Iris pigment epithelial cell (primary cell): ENCODE measurements around the gene FOXP1.
"Not testable (repeated sequence)": the region's sequence is repeated elsewhere in the genome, so short reads cannot be mapped to it uniquely, and the experiment has no call there.

Experiments
- DNase-seq: peaks from one replicate; pipeline ENCODE4 v3.0.0-alpha.2; 2011; ENCODE audit warnings: low read depth

Gene FOXP1

DNA sequence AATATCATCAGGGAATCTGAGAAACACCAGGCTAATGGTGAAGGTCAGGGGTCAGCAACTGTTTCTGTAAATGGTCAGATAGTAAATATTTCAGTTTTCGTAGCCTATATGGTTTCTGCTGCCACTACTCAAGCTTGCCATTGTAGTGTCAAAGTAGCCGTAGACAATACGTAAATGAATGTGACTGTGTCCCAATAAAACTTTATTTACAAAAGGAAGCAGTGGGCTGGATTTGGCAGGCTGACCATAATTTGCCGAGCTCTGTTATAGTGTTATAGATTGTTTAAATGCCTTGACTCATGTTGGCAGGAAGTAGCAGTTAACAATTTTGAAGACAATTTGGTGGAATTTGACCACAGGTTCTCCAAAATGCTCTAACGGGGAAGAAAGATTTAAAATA is 548.2 kb downstream of the FOXP1 start:
- peak; percentile 83 for DNase-seq

DNA sequence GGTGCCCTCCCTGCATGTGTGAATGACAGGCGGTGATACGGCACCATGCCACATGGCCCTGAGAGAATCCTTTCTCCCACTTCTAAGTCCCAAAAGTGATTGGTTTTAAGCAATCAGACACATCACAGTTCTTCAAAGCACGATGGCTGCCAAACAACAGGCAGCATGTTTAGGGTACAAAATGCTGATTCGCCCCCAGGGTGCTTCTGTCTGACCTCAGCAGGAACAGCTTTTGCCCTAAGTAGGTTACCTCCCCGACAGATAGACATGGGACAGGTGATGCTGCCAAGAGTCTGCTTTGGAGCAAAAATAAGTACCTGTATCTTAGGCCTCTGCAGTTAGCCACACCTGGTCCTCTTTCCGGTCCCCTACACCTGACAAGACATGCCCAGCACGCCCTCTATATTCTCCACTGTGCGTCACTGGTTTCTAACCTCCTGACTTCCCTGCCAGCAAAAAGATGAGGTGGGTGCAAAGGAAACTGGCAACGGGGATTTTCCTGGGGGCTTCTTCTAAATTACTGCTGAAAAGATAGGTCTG is 549.8 kb downstream of the FOXP1 start:
- no peak for DNase-seq

DNA sequence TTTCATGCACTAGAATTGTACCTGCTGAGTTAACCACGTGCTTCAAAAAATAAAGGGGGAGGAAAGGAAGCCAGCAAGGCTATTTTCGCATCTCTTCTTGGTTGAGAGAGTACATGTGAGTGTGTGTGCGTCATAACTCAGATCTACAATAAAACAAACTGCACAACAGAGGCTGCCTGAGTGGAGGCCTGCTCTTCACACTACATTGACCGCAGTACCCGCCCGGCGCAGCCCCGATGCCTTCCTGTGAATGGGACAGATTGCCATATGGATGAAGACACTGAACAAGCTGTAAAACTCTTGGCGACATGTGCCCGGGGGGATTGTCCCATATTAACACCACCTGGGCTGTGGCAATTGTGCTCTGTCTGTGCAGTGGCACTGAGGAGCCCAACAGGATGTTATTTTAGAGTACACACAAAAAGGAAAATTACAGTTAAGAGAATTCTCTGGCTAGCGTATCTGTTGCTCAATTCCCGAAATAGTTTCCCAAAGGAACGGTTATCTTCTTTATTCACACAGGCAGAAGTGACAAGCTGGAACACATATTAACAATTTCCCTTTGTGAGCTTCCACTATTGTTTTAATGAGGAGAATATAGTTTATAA is 551.5 kb downstream of the FOXP1 start:
- no peak for DNase-seq

DNA sequence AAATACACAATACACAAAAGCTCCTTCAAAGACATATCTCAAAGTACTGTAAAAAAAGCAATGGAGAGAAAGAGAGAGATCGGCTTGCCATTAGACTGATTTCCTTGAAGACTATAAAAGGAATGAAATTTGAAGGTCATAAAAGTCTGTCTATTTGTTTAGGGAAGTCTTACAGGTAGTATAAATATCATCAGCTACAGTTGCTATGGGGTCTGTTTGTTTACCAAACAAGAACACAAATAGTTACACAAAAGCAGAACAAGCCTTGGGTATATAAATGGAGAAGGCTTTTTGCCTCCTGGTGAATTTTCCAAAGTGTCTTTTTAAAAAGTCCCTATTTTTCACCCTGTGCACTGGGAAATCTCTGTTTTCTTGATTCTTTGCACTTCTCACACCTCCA is 552.3 kb downstream of the FOXP1 start:
- DNase-seq, result no peak

DNA sequence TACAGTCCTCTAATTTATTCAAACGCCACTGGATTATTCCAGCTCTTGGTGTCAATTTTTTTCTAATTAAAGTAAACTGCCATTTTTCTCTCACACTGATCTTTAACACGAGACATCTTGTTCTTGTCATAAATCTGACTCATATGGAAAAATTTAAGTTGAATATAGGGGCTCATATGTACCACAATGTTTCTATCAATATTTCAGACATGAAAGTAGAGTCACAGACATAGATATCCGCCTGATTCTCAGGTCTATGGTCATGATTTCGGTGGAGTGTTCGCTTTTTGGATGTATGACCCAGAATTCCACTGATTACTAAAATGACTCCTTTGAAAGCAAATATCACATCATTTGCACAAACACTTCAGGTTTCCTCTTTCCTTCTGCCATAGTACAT is 552.8 kb downstream of the FOXP1 start:
- no peak for DNase-seq

DNA sequence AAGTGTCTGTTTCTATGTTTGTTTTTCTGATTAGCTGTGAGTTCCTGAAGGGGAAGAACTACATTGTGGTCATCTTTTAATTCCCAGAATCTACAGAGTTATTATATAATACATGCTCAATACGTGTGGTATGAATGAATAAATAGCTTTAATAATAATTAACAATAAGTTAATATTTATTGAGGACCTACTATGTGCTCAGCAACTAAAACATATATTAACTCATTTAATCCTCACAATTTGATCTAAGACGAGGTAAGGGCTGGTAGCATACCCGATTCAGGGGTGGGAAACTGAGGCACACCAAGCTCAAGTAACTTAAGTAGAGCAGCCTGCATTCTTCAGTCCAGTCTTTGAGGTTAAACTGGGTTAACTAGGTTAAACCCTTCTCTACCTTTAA is 553.8 kb downstream of the FOXP1 start:
- DNase-seq, result no peak

DNA sequence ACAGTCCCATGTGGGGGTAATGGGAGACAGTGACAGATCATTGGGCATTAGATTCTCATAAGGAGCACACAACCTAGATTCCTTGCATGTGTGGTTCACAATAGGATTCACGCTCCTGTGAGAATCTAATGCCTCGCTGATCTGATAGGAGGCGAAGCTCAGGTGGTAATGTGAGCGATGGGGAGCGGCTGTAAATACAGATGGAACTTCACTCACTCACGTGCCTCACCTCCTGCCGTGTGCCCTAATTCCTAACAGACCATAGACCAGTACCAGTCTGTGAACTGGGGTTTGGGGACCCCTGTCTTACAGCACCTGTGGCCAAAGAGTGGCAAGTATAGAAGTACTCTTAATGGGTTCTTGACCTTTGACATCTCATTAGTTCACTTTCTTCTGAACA is 554.7 kb downstream of the FOXP1 start:
- DNase-seq, result no peak

DNA sequence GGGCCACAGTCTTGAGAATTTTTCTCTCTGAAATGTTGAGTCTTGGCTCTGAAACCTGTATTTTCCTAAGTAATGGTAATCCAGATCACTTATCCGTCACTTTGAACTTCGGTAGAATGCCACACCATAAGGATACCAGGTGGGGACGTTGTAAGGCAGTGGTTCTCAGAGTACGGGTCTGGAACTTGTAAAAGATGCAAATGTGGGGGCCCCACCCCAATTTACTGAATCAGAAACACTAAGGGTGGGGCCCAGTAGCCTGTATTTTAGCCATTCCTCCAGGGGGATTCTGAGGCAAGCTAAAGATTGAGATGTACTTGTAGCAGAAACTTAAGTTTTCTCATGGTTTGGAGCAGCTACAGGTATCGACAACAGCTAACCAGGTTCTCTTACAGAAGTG is 555.3 kb downstream of the FOXP1 start:
- DNase-seq, result no peak

DNA sequence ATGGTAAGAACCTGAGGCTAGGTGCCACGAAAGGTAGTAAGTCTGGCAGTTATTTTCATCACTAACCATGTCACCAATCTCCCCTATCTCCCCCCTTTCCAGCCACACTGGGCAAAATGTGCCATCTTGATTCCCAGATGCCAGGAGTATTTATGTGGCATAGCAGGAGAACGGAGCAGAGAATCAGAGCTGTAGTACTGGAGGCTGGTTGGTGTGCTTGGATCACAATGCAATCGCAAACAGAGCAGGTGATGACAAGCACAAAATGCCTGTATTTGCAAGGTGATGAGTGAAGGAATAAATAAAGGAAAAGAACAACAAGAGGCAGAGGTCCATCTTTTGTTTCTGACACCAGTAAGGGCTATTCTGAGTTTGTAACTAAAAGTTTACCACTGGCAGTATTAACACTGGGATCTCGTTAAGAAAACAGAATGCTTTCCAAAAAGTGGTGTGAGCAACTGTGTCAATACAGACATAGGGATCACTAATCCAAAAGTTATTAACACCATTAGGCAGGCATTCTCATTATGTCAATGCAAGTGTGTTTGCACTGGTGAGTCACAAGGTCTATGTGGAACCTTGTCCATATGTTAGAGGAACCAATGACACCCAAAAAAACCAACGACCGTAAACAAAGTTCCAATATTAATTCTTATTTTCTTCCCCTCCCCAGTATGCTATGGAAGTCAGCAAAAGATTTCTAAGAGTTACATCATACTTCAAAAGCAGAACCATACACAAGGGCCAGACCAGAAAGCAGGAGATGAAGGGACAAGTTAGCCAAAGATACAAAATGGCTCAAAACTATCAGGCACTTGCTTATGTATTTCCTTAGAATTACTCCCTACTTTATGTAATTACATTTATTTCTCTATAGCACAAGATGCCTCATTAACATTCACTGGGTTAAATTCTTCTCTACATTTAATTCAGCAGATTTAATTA is 556.6 kb downstream of the FOXP1 start:
- DNase-seq, result no peak

DNA sequence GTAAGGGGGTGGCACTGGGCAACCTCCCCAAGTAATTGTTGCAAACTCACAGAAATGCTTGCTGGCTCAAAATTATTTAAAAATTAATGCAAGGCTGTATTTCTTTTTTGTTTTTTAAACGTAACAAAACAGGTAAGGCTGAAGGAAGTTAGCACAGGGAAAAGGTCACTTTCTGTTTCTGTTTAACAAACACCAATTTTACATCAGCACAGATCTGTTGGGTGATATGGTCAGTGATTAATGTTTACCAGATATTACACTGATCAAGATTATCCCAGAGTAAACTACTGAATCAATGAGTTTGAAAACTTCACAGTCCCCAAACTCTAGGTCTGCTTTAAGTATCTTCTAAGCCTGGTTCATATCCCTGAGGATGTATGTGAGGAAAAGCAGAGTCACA is 558.0 kb downstream of the FOXP1 start:
- DNase-seq, result no peak

DNA sequence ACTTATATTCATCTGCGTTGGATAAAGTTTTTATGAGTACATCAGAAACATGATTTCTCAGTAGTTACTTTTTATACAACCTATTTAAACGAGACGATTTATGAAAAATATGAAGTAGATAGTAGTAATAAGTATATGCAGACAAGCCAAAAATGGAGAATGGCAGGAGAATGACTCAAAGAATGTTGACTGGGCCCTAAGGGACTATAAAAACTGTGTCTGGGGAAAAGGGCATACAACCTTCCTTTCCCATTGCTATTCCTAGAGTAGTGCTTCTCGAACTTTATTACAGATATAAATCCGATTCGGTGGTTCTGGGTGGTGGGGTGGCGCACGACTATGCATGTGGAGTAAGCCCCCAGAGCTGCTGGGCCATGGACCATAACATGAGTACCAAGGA is 558.5 kb downstream of the FOXP1 start:
- DNase-seq, result no peak

DNA sequence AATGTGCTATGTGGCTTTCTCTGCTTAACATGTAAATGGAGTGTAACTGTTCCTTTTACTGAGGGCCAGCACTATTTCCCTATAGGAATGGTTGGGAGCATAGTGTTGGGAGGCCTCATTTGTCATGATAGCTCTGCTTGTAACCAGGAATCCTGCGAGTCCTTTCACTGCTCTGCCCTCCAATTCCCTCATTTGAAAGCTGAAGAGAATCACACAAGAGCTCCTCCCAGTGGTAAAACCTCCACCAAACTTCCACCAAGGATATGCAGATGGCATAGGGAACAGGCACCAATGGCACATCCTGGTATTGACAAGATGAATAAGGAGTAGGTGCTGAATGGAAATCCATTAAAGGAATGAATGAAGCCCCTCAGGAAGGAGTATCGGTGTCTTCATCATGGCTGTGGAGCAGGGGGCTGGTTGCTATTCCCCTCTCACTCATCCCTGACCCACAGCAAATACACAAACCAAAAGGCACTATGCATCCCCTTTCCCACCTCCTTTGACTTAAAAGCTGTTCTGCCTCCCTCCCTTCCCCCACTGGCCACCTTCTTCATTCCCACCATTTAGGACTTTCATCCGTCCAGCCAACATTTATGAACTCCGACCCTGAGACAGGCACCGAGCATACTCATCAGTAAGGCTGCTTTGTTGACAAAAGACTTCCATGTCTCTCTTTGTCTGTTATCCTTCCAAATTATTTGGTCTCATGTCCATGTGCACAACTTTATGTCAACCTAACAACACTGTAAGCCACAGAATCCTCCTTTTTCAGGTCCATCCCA is 560.8 kb downstream of the FOXP1 start:
- no peak for DNase-seq

DNA sequence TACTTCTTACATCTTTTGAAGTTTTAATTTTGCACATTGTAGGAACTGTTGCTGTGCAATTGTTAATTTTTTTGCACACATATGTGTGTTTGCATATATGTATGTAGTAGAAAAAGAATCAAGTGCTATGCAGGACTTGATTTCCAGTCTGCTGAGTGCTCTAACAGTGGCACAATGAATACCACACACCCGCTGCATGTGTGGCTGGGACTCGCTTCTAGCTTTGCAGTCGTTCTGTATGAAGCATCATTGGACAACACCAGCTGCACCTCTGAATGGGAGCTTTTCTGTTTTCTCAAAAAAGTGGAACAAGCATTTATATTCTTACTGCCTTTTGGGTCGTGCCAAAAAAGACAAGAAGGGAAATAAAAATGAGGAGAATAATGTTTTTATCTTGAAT is 564.7 kb downstream of the FOXP1 start:
- no peak for DNase-seq

DNA sequence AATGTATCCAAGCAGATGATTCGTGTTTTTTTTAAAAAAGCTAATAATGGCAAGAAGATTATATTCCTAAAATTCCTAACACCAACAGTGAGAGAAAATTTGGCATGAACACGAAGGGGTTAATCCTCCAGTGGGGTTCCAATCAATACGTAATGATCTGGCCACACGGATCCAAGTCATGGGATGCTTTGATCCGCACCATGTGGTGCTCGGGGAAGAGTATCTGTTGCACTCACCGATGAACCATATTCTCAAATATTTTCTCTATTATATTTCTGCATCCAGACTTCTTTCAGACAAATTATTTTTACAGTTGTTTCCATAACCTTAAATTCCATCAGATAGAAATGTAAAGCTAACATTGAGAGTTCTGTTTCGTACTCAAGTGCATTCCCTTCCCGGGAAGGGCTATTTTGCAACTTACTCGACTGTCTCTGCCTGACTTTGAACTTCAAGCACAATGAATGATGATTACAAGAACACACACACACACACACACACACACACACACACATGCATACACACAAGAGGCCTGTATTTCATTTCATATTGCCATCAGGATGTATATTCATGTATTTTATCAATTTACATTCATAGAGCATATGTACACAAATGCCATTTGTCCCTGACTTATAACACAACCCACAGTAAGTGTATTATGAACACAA is 567.2 kb downstream of the FOXP1 start:
- DNase-seq, result peak; percentile 54

DNA sequence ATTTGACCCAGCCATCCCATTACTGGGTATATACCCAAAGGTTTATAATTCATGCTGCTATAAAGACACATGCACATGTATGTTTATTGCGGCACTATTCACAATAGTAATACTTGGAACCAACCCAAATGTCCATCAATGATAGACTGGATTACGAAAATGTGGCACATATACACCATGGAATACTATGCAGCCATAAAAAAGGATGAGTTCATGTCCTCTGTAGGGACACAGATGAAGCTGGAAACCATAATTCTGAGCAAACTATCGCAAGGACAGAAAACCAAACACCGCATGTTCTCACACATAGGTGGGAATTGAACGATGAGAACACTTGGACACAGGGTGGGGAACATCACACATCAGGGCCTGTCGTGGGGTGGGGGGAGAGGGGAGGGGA is 568.9 kb downstream of the FOXP1 start:
- not testable (repeated sequence) for DNase-seq

DNA sequence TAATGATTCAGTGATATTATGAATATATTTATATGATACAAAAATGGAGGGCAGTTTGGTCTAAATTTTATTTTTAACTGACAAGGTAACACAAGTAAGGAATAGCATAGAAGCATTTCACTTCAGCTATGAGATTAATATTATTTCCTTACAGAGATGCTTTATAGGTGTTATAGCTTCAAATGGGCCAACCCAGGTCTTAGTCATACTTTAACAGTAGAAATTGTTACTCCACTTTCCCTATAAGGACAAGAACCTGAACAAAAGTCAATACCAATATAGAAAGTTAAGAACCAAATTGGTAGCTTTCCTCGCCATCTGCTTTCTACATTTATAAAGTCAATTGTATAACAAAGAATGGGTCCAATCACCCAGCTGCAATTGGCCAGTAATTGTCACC is 570.6 kb downstream of the FOXP1 start:
- DNase-seq, result no peak

DNA sequence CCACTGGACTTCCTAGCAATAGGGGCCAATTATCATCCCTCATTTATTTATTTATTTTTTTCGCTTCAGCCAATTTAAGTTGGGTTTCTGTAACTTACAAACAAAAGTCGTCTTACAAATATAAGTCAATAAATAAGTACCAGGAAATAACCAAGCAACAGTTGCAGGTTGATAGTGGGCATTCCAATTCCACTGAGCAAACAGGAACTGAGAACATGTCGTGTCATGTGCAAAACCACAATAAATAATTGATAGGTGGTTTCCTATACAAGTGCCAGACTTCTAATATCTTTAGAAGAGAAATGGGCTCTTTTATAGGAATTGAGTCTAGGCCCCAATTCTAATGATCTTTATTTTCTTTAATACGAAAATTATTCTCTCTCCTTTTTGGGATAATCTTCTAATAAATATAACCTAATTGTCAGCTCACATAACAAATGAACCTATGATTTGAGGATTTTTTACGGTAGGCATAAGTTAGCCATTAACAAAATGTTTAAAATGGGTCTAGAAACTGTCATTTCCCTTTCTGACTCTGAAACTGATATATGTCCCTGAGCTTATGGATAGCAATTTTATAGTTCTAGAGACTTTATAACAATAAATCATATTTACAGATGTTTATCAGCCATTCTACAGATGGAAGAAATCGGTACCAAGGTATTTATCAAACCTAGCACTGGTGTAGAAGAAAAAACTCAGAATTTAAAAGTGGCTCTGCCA is 571.8 kb downstream of the FOXP1 start:
- no peak for DNase-seq

DNA sequence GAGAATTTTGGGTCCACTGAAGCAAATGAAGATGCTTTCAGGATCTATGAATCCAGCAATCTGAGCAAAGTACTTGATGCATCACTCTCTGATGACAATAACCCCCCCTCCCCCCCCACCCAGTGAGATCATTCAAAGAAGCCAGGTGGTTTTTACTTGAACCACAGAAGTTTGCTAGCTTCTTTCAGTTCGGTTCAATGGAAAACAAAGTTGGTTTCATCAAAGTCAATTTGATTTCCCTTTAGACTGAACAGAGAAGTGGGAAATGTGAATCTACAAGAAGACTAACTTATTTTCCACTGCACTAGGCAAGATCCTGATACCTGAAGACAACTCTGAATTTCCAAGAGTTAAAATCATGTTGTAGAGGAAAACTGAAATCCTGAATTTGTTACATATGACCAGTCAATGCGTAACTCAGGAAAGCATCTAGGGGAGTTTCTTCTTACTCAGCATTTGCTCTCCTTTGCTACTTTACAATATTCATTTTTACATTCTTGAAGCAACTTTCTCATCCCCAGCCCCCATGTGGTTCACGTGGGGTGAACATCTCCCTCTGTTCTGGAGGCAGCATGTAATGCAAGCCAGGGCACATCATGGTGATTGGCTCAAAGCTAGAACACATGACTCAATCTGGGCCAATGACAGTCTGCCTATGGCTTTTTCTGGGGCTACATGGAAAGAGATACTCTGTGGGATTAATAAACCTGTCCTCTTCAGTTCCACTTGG is 572.6 kb downstream of the FOXP1 start:
- no peak for DNase-seq

DNA sequence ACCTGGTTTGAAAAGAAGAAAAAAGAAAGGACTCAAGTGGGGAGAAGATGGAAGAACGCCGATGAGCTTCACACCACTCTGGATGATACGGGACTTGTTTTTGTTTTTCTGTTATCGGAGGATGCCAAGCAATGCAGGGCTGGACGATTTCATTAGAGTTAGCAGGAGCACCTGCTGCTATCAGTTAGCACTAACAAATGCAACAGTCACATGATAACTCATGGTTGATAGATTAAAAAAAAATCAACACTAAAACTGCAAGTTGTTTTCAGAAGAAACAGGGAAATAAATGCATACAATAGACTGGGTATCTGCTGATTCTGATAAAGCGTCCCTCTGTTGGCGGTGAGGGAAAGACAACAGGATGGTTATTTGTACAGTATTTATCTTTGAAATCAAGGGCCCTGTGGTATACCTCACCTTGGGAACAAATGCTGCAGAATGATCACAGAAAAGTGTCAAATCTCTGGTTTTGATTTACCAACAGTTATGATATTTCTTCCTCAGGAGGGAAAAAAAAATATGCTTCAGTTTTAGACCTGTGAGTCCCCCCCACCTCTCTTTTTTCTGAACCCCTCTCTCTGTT is 575.1 kb downstream of the FOXP1 start:
- DNase-seq, result no peak
